GM12878 (cell line): Measurements from ENCODE around the gene NARF. TPM values are rescaled to one million over a fixed set of nuclear protein-coding genes. Genes with fewer than 3 reads are reported as not detected.

Experiments used
- CBX3 ChIP-seq: fragments of 200-600 bp; sonication (generic); IDR thresholded peaks from 2 replicates; pipeline ENCODE4 v1.6.1; 2016; ENCODE audit warnings: low read depth, borderline replicate concordance
- CUX1 ChIP-seq: IDR thresholded peaks from 2 replicates; pipeline ENCODE4 v1.6.1; 2012; ENCODE audit warnings: improper control_type of control experiment, low read depth, low read length; ENCODE audit not compliant: insufficient replicate concordance
- DPF2 ChIP-seq: fragments of 450-650 bp; IDR thresholded peaks from 2 replicates; pipeline ENCODE4 v1.6.1; 2017; ENCODE audit warnings: mild to moderate bottlenecking
- ETV6 ChIP-seq, 2 experiments: fragments of 450-650 bp in 1 of 2; IDR thresholded peaks in 1 of 2; conservative IDR thresholded peaks in 1 of 2; 2 replicates each; pipeline ENCODE4 v1.6.1; 2014; ENCODE audit warnings: antibody characterized with exemption in 1 of 2, borderline replicate concordance in 1 of 2, low read depth in 1 of 2, mild to moderate bottlenecking in 1 of 2, moderate library complexity in 1 of 2
- EZH2 ChIP-seq: IDR thresholded peaks from 2 replicates; pipeline ENCODE4 v1.6.1; 2012; ENCODE audit warnings: low read depth, mild to moderate bottlenecking, control low read depth, inconsistent platforms, low read length, borderline replicate concordance; ENCODE audit not compliant: control insufficient read depth
- GATAD2B ChIP-seq: fragments of 450-650 bp; conservative IDR thresholded peaks from 2 replicates; pipeline ENCODE4 v1.6.1; 2017; ENCODE audit warnings: low read depth, mild to moderate bottlenecking, moderate library complexity
- HDAC2 ChIP-seq: fragments of 200-600 bp; sonication (generic); IDR thresholded peaks from 2 replicates; pipeline ENCODE4 v1.6.1; 2017
- IRF3 ChIP-seq: fragments of 450-650 bp; IDR thresholded peaks from 2 replicates; pipeline ENCODE4 v1.6.1; 2014; ENCODE audit warnings: mild to moderate bottlenecking
- KLF5 ChIP-seq: fragments of 450-650 bp; IDR thresholded peaks from 2 replicates; pipeline ENCODE4 v1.6.1; 2014; ENCODE audit warnings: mild to moderate bottlenecking; ENCODE audit not compliant: partially characterized antibody
- MAX ChIP-seq: IDR thresholded peaks from 2 replicates; pipeline ENCODE4 v1.6.1; 2012; ENCODE audit warnings: low read depth, low read length, improper control_type of control experiment
- MEF2A ChIP-seq: IDR thresholded peaks from 2 replicates; pipeline ENCODE4 v1.6.1; 2011; ENCODE audit warnings: low read depth, mild to moderate bottlenecking, low read length, moderate library complexity; ENCODE audit not compliant: insufficient read depth
- MTA2 ChIP-seq: fragments of 450-650 bp; IDR thresholded peaks from 2 replicates; pipeline ENCODE4 v1.6.1; 2016; ENCODE audit warnings: low read depth, mild to moderate bottlenecking, moderate library complexity
- PAX5 ChIP-seq: IDR thresholded peaks from 2 replicates; pipeline ENCODE4 v1.6.1; 2011; ENCODE audit warnings: low read depth, low read length, borderline replicate concordance
- PML ChIP-seq: IDR thresholded peaks from 2 replicates; pipeline ENCODE4 v1.6.1; 2012; ENCODE audit warnings: low read length, inconsistent platforms
- RCOR1 ChIP-seq: conservative IDR thresholded peaks from 2 replicates; pipeline ENCODE4 v1.6.1; 2012; ENCODE audit warnings: low read depth, low read length, improper control_type of control experiment
- SMC3 ChIP-seq: IDR thresholded peaks from 2 replicates; pipeline ENCODE4 v1.6.1; 2011; ENCODE audit warnings: low read length, improper control_type of control experiment, borderline replicate concordance
- SREBF1 ChIP-seq: IDR thresholded peaks from 2 replicates; pipeline ENCODE4 v1.6.1; 2012; ENCODE audit warnings: mild to moderate bottlenecking, low read length
- SUPT20H ChIP-seq: IDR thresholded peaks from 2 replicates; pipeline ENCODE4 v1.6.1; 2011; ENCODE audit warnings: low read depth, mild to moderate bottlenecking, low read length, moderate library complexity, borderline replicate concordance; ENCODE audit not compliant: control insufficient read depth
- USF1 ChIP-seq: IDR thresholded peaks from 2 replicates; pipeline ENCODE4 v1.6.1; 2011; ENCODE audit warnings: borderline replicate concordance, low read depth, mild to moderate bottlenecking, moderate library complexity, mixed read lengths, low read length; ENCODE audit not compliant: insufficient read depth; ENCODE audit errors: extremely low read length
- ZNF217 ChIP-seq: fragments of 450-650 bp; IDR thresholded peaks from 2 replicates; pipeline ENCODE4 v1.6.1; 2017; ENCODE audit warnings: antibody characterized with exemption, mild to moderate bottlenecking
- ZNF622 ChIP-seq: fragments of 450-650 bp; IDR thresholded peaks from 2 replicates; pipeline ENCODE4 v1.6.1; 2017; ENCODE audit warnings: mild to moderate bottlenecking, inconsistent platforms
- polyA plus RNA-seq, 11 experiments: library from polyadenylated mRNA; depleted of rRNA in 4 of 11; unstranded in 6 of 11; stranded (reverse) in 5 of 11; fragments of >200 nt; fragmentation: Nextera tagmentation in 4 of 11; fragmentation: Illumina TruSeq in 1 of 11; extraction: Ambion mirVana in 4 of 11; extraction: Trizol in 1 of 11; gene quantifications; 1 replicate in 1 of 11; 2 replicates in 10 of 11; pipeline versions ENCODE4 v1.2.1 to v1.2.3, GENCODE V29; 2011 to 2016; ENCODE audit warnings: inconsistent platforms in 2 of 11, missing spikeins in 2 of 11, low read depth in 1 of 11
- total RNA-seq, 4 experiments: library from RNA; depleted of rRNA in 3 of 4; stranded (reverse); fragments of >200 nt in 3 of 4; fragmentation: Illumina TruSeq in 1 of 4; extraction: Trizol in 1 of 4; gene quantifications; 2 replicates each; pipeline versions ENCODE4 v1.2.1 to v1.2.3, GENCODE V29; 2013 to 2021

NARF gene
- total and polyA plus RNA-seq, 10 of the 15 experiments (the other 5 are each of a cell fraction or from before 2014, with no cell fraction given), result 16.7 to 126 (median 47.5) TPM

GRCh38 chr17:82494236-82495055 is 35.9 kb downstream of the NARF start (continued):
- TF ChIP-seq CUX1 (no peak), RCOR1 (no peak), ZNF217 (peak; percentile 97), GATAD2B (0 out of 2 replicates have a peak, but pooled peaks have one; percentile 58), USF1 (no peak), EZH2 (no peak), DPF2 (0 out of 2 replicates have a peak, but pooled peaks have one; percentile 58), PML (0 out of 2 replicates have a peak, but pooled peaks have one; percentile 48), MEF2A (peak; percentile 86), KLF5 (peak; percentile 86), SREBF1 (no peak), ETV6 (conservative IDR thresholded peaks at IDR 0.05 in 1 of 2, IDR thresholded peaks at IDR 0.05 in 1 of 2; ENCODE audit: borderline replicate concordance in 1 of 2, low read depth in 1 of 2) (peak in 1 of 2 experiments; percentile 40; a peak in 2 of 4 replicates), PAX5 (no peak), MAX (no peak), MTA2 (0 out of 2 replicates have a peak, but pooled peaks have one; percentile 20), CBX3 (no peak), ZNF622 (no peak), SMC3 (no peak), HDAC2 (no peak), SUPT20H (no peak), IRF3 (0 out of 2 replicates have a peak, but pooled peaks have one; percentile 33)
